K562 (cell line): ENCODE data around the gene TMPRSS5. TPM values are rescaled to one million over a fixed set of nuclear protein-coding genes. Genes with fewer than 3 reads are reported as not detected.

Experiments
- ARHGAP35 ChIP-seq: fragments of 450-650 bp; IDR thresholded peaks from 2 replicates; pipeline ENCODE4 v1.6.1; 2018; ENCODE audit not compliant: partially characterized antibody
- ATF7 ChIP-seq: fragments of 450-650 bp; IDR thresholded peaks from 2 replicates; pipeline ENCODE4 v1.7.1; 2014; ENCODE audit warnings: mild to moderate bottlenecking, moderate library complexity
- BRF2 ChIP-seq: IDR thresholded peaks from 3 replicates; pipeline ENCODE4 v1.6.1; 2011; ENCODE audit warnings: borderline replicate concordance, mild to moderate bottlenecking; ENCODE audit not compliant: insufficient read length, insufficient read depth
- C11orf30 ChIP-seq: fragments of 450-650 bp; IDR thresholded peaks from 2 replicates; pipeline ENCODE4 v1.6.1; 2016; ENCODE audit warnings: low read depth, mild to moderate bottlenecking
- DMBX1 ChIP-seq: fragments of 250-450 bp; sonication (Bioruptor Pico); IDR thresholded peaks from 2 replicates; pipeline ENCODE4 v1.8.0; 2022; ENCODE audit warnings: inconsistent platforms, mild to moderate bottlenecking, moderate library complexity, borderline replicate concordance
- GATAD2B ChIP-seq: fragments of 450-650 bp; IDR thresholded peaks from 2 replicates; pipeline ENCODE4 v1.6.1; 2017; ENCODE audit warnings: mild to moderate bottlenecking, borderline replicate concordance
- HCFC1 ChIP-seq: IDR thresholded peaks from 2 replicates; pipeline ENCODE4 v1.6.1; 2012; ENCODE audit warnings: low read depth, low read length, improper control_type of control experiment
- HIVEP1 ChIP-seq: fragments of 250-450 bp; sonication (Bioruptor Pico); IDR thresholded peaks from 2 replicates; pipeline ENCODE4 v1.4.0; 2020; ENCODE audit warnings: mild to moderate bottlenecking
- HNRNPL ChIP-seq: fragments of 200-400 bp; formaldehyde crosslinking; IDR thresholded peaks from 2 replicates; pipeline ENCODE4 v1.6.1; 2017; ENCODE audit warnings: low read depth, mild to moderate bottlenecking, low read length
- HOMEZ ChIP-seq: fragments of 250-450 bp; sonication (Bioruptor Pico); IDR thresholded peaks from 2 replicates; pipeline ENCODE4 v1.4.0; 2020; ENCODE audit warnings: mild to moderate bottlenecking, moderate library complexity
- MCM5 ChIP-seq: fragments of 450-650 bp; IDR thresholded peaks from 2 replicates; pipeline ENCODE4 v1.6.1; 2016; ENCODE audit warnings: low read depth
- MIER1 ChIP-seq: fragments of 450-650 bp; IDR thresholded peaks from 2 replicates; pipeline ENCODE4 v1.6.1; 2016; ENCODE audit warnings: antibody characterized with exemption, mild to moderate bottlenecking, low read depth
- NEUROD1 ChIP-seq: fragments of 150-350 bp; IDR thresholded peaks from 2 replicates; pipeline ENCODE4 v1.6.1; 2014; ENCODE audit warnings: borderline replicate concordance, low read length, low read depth; ENCODE audit not compliant: partially characterized antibody
- PCBP1 ChIP-seq: fragments of 200-400 bp; formaldehyde crosslinking; IDR thresholded peaks from 2 replicates; pipeline ENCODE4 v1.6.1; 2018; ENCODE audit warnings: mild to moderate bottlenecking, low read depth, low read length; ENCODE audit not compliant: poor library complexity, severe bottlenecking
- PHF20 ChIP-seq: fragments of 450-650 bp; IDR thresholded peaks from 2 replicates; pipeline ENCODE4 v1.6.1; 2018; ENCODE audit not compliant: partially characterized antibody
- RBM39 ChIP-seq: fragments of 200-400 bp; formaldehyde crosslinking; optimal IDR thresholded peaks from 2 replicates; pipeline ENCODE3; 2018; ENCODE audit warnings: low read depth, low read length
- RCOR1 ChIP-seq, 2 experiments: IDR thresholded peaks; 2 replicates each; pipeline ENCODE4 v1.6.1; 2012; ENCODE audit warnings: low read depth in 2 of 2, low read length in 2 of 2, borderline replicate concordance in 1 of 2, improper control_type of control experiment in 1 of 2
- SMAD4 ChIP-seq: fragments of 250-450 bp; sonication (Bioruptor Pico); conservative IDR thresholded peaks from 2 replicates; pipeline ENCODE4 v1.8.0; 2021; ENCODE audit warnings: inconsistent platforms, mild to moderate bottlenecking, moderate library complexity
- SRSF7 ChIP-seq: fragments of 200-400 bp; formaldehyde crosslinking; optimal IDR thresholded peaks from 2 replicates; pipeline ENCODE3; 2017; ENCODE audit warnings: mild to moderate bottlenecking, low read depth, low read length
- ZBTB11 ChIP-seq, 3 experiments: fragments of 200-800 bp in 1 of 3; fragments of 250-450 bp in 1 of 3; fragments of 450-650 bp in 1 of 3; sonication (Bioruptor Pico) in 1 of 3; sonication (Bioruptor generic) in 1 of 3; formaldehyde crosslinking in 1 of 3; IDR thresholded peaks; 2 replicates each; pipeline versions ENCODE4 v1.6.1 to v1.8.0; 2016 to 2022; ENCODE audit warnings: mild to moderate bottlenecking in 2 of 3, missing genetic modification characterization in 2 of 3, missing compliant biosample characterization in 1 of 3, moderate library complexity in 1 of 3
- ZBTB17 ChIP-seq: fragments of 450-650 bp; formaldehyde crosslinking; IDR thresholded peaks from 2 replicates; pipeline ENCODE4 v1.4.0; 2020; ENCODE audit warnings: mild to moderate bottlenecking
- ZNF584 ChIP-seq: fragments of 200-800 bp; sonication (Bioruptor generic); IDR thresholded peaks from 2 replicates; pipeline ENCODE4 v1.6.1; 2016; ENCODE audit warnings: low read depth, mild to moderate bottlenecking, missing genetic modification characterization, missing compliant biosample characterization
- polyA plus RNA-seq, 8 experiments: library from polyadenylated mRNA; depleted of rRNA in 4 of 8; stranded (reverse) in 5 of 8; unstranded in 3 of 8; fragments of >200 nt; fragmentation: Nextera tagmentation in 2 of 8; fragmentation: Illumina TruSeq in 1 of 8; extraction: Ambion mirVana in 2 of 8; extraction: Trizol in 1 of 8; gene quantifications; 2 replicates each; pipeline versions ENCODE4 v1.2.1 to v1.2.3, GENCODE V29; 2011 to 2014; ENCODE audit warnings: inconsistent platforms in 1 of 8, missing spikeins in 1 of 8
- total RNA-seq, 7 experiments: library from RNA; depleted of rRNA in 6 of 7; stranded (reverse); fragments of >200 nt in 6 of 7; fragmentation: Illumina TruSeq in 2 of 7; extraction: Trizol in 2 of 7; gene quantifications; 2 replicates each; pipeline versions ENCODE4 v1.2.1 to v1.2.3, GENCODE V29; 2011 to 2021; ENCODE audit warnings: low replicate concordance in 1 of 7

Gene TMPRSS5
- total and polyA plus RNA-seq, 9 of the 15 experiments (the other 6 are each of a cell fraction or from before 2014, with no cell fraction given), result 0.07 to 0.49 (median 0.17) TPM; not detected in 1

GRCh38 chr11:113689768-113690618, 16.1 kb downstream of the TMPRSS5 start (continued):
- TF ChIP-seq DMBX1 (CRISPR knock-in tag) (0 out of 2 replicates have a peak, but pooled peaks have one; percentile 16), HOMEZ (CRISPR knock-in tag) (no peak), HIVEP1 (CRISPR knock-in tag) (no peak), ATF7 (no peak), RCOR1 (IDR thresholded peaks at IDR 0.05; ENCODE audit: borderline replicate concordance in 1 of 2, low read depth in 2 of 2, low read length in 2 of 2) (0 out of 4 replicates have a peak, but pooled peaks of 1 of the 2 experiments have one; percentile 27), RBM39 (no peak), BRF2 (no peak), MCM5 (no peak), ARHGAP35 (no peak), NEUROD1 (no peak), MIER1 (no peak), SMAD4 (peak; percentile 50), ZBTB17 (CRISPR knock-in tag) (no peak), ZNF584 (no peak), SRSF7 (no peak), HNRNPL (no peak), PCBP1 (no peak), GATAD2B (no peak), PHF20 (no peak), HCFC1 (no peak), ZBTB11 (CRISPR knock-in tag; IDR thresholded peaks at IDR 0.05) (0 out of 6 replicates have a peak, but pooled peaks of 1 of the 3 experiments have one; percentile 49), C11orf30 (no peak)
